Lung (tissue), 12 donors: ENCODE results near the gene PRKD1. TPM values are rescaled to one million over a fixed set of nuclear protein-coding genes. Genes with fewer than 3 reads are reported as not detected.

Experiments used
- ATAC-seq: fragments of 200-7000 bp; cut with Tn5 transposase; one replicate; pipeline ENCODE4 v1.9.1; 2020; ENCODE audit warnings: moderate number of reproducible peaks; ENCODE audit not compliant: insufficient read depth, low FRiP score
- DNase-seq, 3 donors: peaks; one replicate each; pipeline ENCODE4 v3.0.0-alpha.2; 2013 to 2017
- H3K27ac ChIP-seq, 2 donors: one replicate each; pipeline ENCODE4 v1.5.1; 2013; ENCODE audit warnings: mild to moderate bottlenecking in 2 of 2, moderate library complexity in 2 of 2, control low read depth in 1 of 2, inconsistent platforms in 1 of 2, low read depth in 1 of 2, low read length in 1 of 2
- H3K27me3 ChIP-seq, 3 donors: one replicate each; pipeline ENCODE4 v1.5.1; 2013; ENCODE audit warnings: low read length in 2 of 3; ENCODE audit not compliant: control insufficient read depth in 3 of 3, insufficient read depth in 3 of 3
- H3K36me3 ChIP-seq, 4 donors: one replicate each; pipeline ENCODE4 v1.5.1; 2013; ENCODE audit warnings: low read length in 4 of 4, mild to moderate bottlenecking in 1 of 4, moderate library complexity in 1 of 4; ENCODE audit not compliant: control insufficient read depth in 4 of 4, insufficient read depth in 4 of 4
- H3K4me1 ChIP-seq, 5 donors: one replicate each; pipeline ENCODE4 v1.5.1; 2013; ENCODE audit warnings: low read length in 5 of 5, mild to moderate bottlenecking in 2 of 5, moderate library complexity in 1 of 5; ENCODE audit not compliant: control insufficient read depth in 5 of 5, insufficient read depth in 5 of 5
- H3K4me3 ChIP-seq: one replicate; pipeline ENCODE4 v1.5.1; 2013; ENCODE audit warnings: mild to moderate bottlenecking, control low read depth, moderate library complexity
- H3K9ac ChIP-seq, 2 donors: one replicate each; pipeline ENCODE4 v1.5.1; 2013; ENCODE audit warnings: low read length in 2 of 2, control low read depth in 1 of 2; ENCODE audit not compliant: insufficient read depth in 1 of 2
- H3K9me3 ChIP-seq, 4 donors: one replicate each; pipeline ENCODE4 v1.5.1; 2013; ENCODE audit warnings: low read length in 3 of 4, mild to moderate bottlenecking in 1 of 4, moderate library complexity in 1 of 4; ENCODE audit not compliant: control insufficient read depth in 4 of 4, insufficient read depth in 3 of 4
- WGBS, 2 donors: extraction: QIAGEN DNeasy Blood & Tissue Kit; methylation state at CpG; one replicate each; pipeline ENCODE4 v1.1.7; 2013; 5-methylcytosine and 5-hydroxymethylcytosine counted together
- polyA plus RNA-seq, 2 donors: library from polyadenylated mRNA; stranded (reverse); fragments of 200-250 nt; gene quantifications; one replicate each; pipeline ENCODE4 v1.2.1, GENCODE V29; 2013
- total RNA-seq, 2 donors: library from RNA; depleted of rRNA in 1 of 2; stranded (reverse); fragments of >200 nt in 1 of 2; gene quantifications; one replicate each; pipeline ENCODE4 v1.2.1, GENCODE V29; 2014 to 2021
- TF ChIP-seq, protein P1 (sequence below): IDR thresholded peaks from 2 replicates; pipeline ENCODE4 v1.5.1; 2012; ENCODE audit warnings: mild to moderate bottlenecking; ENCODE audit errors: control extremely low read depth, extremely low read depth
- donor health status: control.
- donor health status: control.
- donor health status: Bipolar disorder and iron deficiency.
- donor health status: healthy.
- donor health status: DM: yes; HTN: yes; CAD: no.

PRKD1 gene
- total and polyA plus RNA-seq, 4 donors = 4.0 to 20.9 (median 11.2) TPM

DNA sequence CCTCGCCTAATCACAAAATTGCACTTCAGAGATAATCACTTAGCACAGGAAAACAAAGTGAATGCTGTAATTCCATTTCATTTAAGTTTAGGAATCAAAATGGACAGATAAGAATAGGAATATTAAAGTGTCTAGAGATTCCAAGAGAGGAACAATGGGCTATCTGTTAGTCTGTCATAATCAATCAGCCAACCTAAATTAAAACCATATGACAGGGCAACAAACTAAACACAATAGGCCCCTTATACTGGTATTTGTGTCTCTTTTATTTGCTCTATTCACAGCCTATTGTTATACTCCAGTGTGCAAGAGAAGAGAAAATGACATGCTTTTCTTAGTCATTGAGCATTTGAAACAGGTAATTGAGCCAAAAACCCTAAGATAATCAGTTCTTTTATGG lies 259.4 kb downstream of the PRKD1 start:
- H3K36me3 ChIP-seq = peaks cover 0 to 6% (median 5%) of the 10 kb centered on the region in 4 donors
- 77 to 90% methylated on average over 1 of the region's 1 CpG for WGBS, 2 donors
- H3K27me3 ChIP-seq = no peaks in the 10 kb centered on the region
- ATAC-seq = no peak
- TF ChIP-seq, protein P1, sequence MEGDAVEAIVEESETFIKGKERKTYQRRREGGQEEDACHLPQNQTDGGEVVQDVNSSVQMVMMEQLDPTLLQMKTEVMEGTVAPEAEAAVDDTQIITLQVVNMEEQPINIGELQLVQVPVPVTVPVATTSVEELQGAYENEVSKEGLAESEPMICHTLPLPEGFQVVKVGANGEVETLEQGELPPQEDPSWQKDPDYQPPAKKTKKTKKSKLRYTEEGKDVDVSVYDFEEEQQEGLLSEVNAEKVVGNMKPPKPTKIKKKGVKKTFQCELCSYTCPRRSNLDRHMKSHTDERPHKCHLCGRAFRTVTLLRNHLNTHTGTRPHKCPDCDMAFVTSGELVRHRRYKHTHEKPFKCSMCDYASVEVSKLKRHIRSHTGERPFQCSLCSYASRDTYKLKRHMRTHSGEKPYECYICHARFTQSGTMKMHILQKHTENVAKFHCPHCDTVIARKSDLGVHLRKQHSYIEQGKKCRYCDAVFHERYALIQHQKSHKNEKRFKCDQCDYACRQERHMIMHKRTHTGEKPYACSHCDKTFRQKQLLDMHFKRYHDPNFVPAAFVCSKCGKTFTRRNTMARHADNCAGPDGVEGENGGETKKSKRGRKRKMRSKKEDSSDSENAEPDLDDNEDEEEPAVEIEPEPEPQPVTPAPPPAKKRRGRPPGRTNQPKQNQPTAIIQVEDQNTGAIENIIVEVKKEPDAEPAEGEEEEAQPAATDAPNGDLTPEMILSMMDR = no peak
- H3K4me1 ChIP-seq = peaks cover 0 to 6% (median 0%) of the 10 kb centered on the region in 5 donors
- DNase-seq = no peak
- H3K4me3 ChIP-seq = no peak overlapping the region
- no peak overlapping the region for H3K27ac ChIP-seq
- H3K9me3 ChIP-seq = no peaks in the 10 kb centered on the region
- H3K9ac ChIP-seq = no peak overlapping the region

- H3K4me3 ChIP-seq = no peak overlapping the region
These were observed 263.1 kb downstream of the PRKD1 start for GRCh38 chr14:29664515-29664914.

DNA sequence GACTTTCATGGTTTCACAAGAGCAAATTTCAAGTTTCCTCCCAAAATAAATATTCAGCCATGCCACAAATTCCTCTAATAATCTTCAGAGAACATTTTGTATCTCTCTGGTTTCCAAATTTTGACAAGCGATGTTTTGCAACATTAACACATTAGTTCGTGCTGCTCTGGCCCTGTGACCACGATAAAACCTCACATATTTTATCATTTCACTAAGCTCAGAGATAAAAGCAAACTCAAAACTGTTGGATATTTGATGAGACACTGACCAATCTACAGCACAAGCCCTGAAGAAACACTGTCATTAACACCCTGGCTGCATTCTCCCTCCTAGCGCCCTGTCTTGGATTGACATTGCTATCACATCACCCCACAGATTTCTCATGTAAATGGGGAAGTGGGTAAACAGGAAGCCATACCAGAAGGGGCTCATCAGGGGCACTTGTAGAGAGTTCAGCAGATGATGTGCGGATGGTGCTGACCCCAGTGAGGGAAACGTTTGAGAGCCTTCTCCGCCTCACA lies 264.3 kb downstream of the PRKD1 start:
- peaks cover 0 to 8% (median 0%) of the 10 kb centered on the region in 5 donors for H3K4me1 ChIP-seq
- no peaks in the 10 kb centered on the region for H3K27me3 ChIP-seq
- TF ChIP-seq, protein P1 = no peak
- no peak overlapping the region for H3K27ac ChIP-seq
- DNase-seq = peak; percentile 69 to 86 (median 77)
- no peaks in the 10 kb centered on the region for H3K9me3 ChIP-seq
- H3K4me3 ChIP-seq = no peak overlapping the region
- peak; percentile 47 for ATAC-seq
- 57 to 63% methylated on average over 7 of the region's 7 CpGs for WGBS, 2 donors
- H3K36me3 ChIP-seq = peaks cover 0 to 6% (median 5%) of the 10 kb centered on the region in 4 donors
- H3K9ac ChIP-seq = no peak overlapping the region

More at GRCh38 chr14:29664515-29664914, 263.1 kb downstream of the PRKD1 start:
- Histone ChIP-seq H3K36me3 (peaks cover 0 to 6% (median 5%) of the 10 kb centered on the region in 4 donors), H3K4me1 (peaks cover 0 to 8% (median 0%) of the 10 kb centered on the region in 5 donors), H3K9ac (no peak overlapping the region), H3K27ac (no peak overlapping the region), H3K9me3 (no peaks in the 10 kb centered on the region), H3K27me3 (no peaks in the 10 kb centered on the region)
- TF ChIP-seq, protein P1 = no peak
- no peak for ATAC-seq
- WGBS, 2 donors = 93 to 95% methylated on average over 5 of the region's 5 CpGs
- DNase-seq = no peak
